WERI-Rb-1 (cell line): ENCODE results near the gene PIP5K1B.

Source experiments
- DNase-seq: peaks from one replicate; pipeline ENCODE4 v3.0.0-alpha.2; 2020
- H3K27ac ChIP-seq: fragments of 250-450 bp; sonication (Bioruptor Pico); 2 replicates; pipeline ENCODE4 v1.5.1; 2020; ENCODE audit warnings: mild to moderate bottlenecking, moderate library complexity
- H3K27me3 ChIP-seq: fragments of 250-450 bp; sonication (Bioruptor Pico); 2 replicates; pipeline ENCODE4 v1.5.1; 2021; ENCODE audit warnings: mild to moderate bottlenecking, low read depth, moderate library complexity; ENCODE audit not compliant: insufficient read depth, severe bottlenecking
- H3K36me3 ChIP-seq: fragments of 250-450 bp; sonication (Bioruptor Pico); 2 replicates; pipeline ENCODE4 v1.5.1; 2020; ENCODE audit warnings: mild to moderate bottlenecking, moderate library complexity
- H3K4me3 ChIP-seq: 2 replicates; pipeline ENCODE4 v1.5.1; 2011; ENCODE audit warnings: low read depth, mild to moderate bottlenecking, control low read depth, low read length
- H3K9me3 ChIP-seq: fragments of 250-450 bp; sonication (Bioruptor Pico); 2 replicates; pipeline ENCODE4 v1.5.1; 2021; ENCODE audit warnings: mild to moderate bottlenecking, moderate library complexity; ENCODE audit not compliant: severe bottlenecking
- TF ChIP-seq, protein P1 (sequence below): IDR thresholded peaks from 2 replicates; pipeline ENCODE4 v1.5.1; 2011; ENCODE audit warnings: low read depth, mild to moderate bottlenecking, control low read depth, inconsistent platforms, low read length

The PIP5K1B gene

DNA sequence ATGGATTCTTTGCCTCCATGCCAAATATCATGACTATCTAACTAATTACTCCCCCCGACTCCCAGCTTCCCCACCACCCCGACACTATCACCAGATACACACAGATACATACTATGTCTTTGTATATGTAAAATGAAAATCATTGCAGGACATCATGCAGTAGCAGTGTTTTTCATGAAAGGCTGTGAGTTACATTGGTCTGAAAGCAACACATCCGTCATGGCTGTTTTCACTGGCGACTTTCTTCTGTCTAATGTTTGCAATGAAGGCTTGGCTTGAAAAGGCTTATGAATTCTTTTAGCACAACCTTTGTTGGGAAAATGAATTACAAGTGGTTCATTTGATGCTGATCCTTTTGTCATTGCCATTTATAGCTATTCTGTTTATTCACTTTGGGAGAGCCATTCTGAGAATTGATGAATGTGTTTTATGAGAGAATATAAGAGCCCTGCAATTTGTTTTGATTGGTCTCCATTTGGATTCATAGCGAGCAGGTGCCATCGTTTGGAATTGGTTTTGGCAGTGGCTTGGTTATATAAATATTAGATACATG lies 103.4 kb downstream of the PIP5K1B start:
- H3K36me3 ChIP-seq = no peaks in the 10 kb centered on the region
- H3K4me3 ChIP-seq = no peak overlapping the region
- TF ChIP-seq, protein P1, sequence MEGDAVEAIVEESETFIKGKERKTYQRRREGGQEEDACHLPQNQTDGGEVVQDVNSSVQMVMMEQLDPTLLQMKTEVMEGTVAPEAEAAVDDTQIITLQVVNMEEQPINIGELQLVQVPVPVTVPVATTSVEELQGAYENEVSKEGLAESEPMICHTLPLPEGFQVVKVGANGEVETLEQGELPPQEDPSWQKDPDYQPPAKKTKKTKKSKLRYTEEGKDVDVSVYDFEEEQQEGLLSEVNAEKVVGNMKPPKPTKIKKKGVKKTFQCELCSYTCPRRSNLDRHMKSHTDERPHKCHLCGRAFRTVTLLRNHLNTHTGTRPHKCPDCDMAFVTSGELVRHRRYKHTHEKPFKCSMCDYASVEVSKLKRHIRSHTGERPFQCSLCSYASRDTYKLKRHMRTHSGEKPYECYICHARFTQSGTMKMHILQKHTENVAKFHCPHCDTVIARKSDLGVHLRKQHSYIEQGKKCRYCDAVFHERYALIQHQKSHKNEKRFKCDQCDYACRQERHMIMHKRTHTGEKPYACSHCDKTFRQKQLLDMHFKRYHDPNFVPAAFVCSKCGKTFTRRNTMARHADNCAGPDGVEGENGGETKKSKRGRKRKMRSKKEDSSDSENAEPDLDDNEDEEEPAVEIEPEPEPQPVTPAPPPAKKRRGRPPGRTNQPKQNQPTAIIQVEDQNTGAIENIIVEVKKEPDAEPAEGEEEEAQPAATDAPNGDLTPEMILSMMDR = no peak
- no peak overlapping the region for H3K27ac ChIP-seq
- DNase-seq = no peak
- no peaks in the 10 kb centered on the region for H3K9me3 ChIP-seq
- H3K27me3 ChIP-seq = peaks cover 48% of the 10 kb centered on the region

DNA sequence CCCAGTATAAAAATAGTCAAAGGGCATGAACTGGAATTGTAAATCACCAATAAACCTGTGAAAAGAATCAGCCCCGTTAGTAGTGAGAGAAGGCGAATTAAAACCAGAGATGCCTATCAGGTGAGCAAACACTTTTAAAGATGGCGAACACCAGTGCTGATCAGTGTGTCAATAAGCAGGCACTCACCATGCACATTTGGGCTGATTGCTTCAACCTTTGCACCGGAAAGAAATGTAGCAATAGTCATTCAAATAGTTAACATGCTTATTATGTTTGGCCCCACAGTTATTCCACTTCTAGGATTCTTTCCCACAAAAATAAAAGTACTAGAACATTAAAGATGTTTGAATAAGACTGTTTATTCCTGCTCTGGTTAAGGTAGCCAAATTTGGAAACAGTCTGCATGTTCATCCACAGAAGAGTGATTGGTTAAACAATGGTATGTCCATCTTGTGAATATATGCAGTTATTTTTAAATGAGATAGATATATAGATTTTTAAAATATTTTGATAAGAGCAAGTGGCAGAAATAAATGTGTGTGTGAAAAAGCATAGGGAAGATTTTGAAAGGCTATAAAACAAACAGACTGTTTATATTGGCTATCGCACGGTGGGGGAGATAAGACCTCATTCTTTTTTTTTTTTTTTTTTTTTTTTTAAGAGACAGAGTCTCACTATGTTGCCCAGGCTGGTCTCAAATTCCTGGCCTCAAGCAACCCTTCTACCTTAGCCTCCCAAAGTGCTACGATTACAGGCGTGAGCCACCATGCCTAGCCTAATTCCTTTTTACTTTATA lies 112.2 kb downstream of the PIP5K1B start:
- Histone ChIP-seq H3K27ac (no peak overlapping the region), H3K27me3 (peaks cover 34% of the 10 kb centered on the region), H3K9me3 (no peaks in the 10 kb centered on the region), H3K36me3 (no peaks in the 10 kb centered on the region), H3K4me3 (no peak overlapping the region)
- DNase-seq = no peak
- TF ChIP-seq, protein P1 = no peak

DNA sequence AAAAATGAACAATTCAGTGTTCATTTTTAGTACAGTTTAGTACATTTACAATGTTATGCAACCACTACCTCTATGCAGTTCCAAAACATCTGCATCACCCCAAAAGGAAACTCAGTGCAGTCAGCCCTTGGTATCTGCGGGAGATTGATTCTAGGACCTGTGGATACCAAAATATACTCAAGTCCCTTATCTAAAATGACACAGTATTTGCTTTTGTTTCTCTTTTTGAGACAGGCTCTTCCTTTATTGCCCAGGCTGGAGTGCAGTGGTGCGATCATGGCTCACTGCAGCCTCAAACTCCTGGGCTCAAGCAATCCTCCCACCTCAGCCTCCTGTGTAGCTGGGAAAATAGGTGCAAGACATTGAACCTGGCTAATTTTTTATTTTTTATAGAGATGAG lies 114.0 kb downstream of the PIP5K1B start:
- DNase-seq = no peak
- no peak overlapping the region for H3K27ac ChIP-seq
- TF ChIP-seq, protein P1 = no peak

DNA sequence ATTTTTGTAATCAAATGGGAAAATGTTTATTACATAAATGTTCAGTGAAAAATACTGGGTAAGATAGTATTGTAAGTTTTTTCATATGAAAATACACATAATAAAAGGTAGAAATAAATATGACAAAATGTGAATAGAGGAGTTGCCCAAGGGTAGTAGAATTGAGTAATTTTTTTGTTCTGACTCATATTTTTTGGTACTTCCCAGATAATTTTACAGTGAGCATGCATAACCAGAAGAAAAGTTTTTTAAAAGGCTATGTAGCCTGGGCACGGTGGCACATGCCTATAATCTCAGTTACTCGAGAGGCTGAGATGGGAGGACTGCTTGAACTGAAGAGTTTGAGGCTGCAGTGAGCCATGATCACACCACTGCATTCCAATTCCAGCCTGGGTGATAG lies 116.9 kb downstream of the PIP5K1B start:
- peaks cover 31% of the 10 kb centered on the region for H3K27me3 ChIP-seq
- H3K4me3 ChIP-seq = no peak overlapping the region
- no peaks in the 10 kb centered on the region for H3K36me3 ChIP-seq
- no peak overlapping the region for H3K27ac ChIP-seq
- TF ChIP-seq, protein P1 = no peak
- no peak for DNase-seq
- H3K9me3 ChIP-seq = no peaks in the 10 kb centered on the region

More for the DNA sequence above, 114.0 kb downstream of the PIP5K1B start:
- H3K4me3 ChIP-seq = no peak overlapping the region
- H3K36me3 ChIP-seq = no peaks in the 10 kb centered on the region
- H3K27me3 ChIP-seq = peaks cover 31% of the 10 kb centered on the region
- H3K9me3 ChIP-seq = no peaks in the 10 kb centered on the region

DNA sequence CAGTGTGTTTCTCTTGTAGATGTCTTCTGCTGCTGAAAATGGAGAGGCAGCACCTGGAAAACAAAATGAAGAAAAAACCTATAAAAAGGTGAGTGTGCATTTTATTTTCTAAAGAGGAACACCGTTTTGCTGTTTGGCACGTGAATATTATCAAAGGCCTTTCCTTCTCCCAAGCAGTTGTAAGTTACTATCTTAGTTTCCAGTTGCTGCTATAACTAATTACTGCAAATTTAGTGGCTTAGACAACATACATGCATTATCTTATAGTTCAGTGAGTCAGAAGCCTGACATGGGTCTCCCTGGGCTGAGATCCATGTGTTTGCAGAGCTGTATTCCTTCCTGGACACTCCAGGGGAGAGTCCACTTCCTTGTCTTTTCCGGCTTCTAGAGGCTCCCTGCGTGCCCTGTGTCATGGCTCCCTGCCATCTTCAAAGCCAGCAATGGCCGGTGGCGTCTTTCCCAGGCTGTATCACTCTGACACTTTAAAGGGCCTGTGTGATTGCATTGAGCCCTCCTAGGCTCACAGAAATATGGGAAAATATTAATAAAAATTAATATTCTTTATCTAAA lies 117.6 kb downstream of the PIP5K1B start:
- Histone ChIP-seq H3K36me3 (no peaks in the 10 kb centered on the region), H3K4me3 (no peak overlapping the region), H3K27me3 (peaks cover 31% of the 10 kb centered on the region), H3K27ac (no peak overlapping the region), H3K9me3 (no peaks in the 10 kb centered on the region)
- TF ChIP-seq, protein P1 = no peak
- DNase-seq = no peak
